ENCODE results near the gene PCDHGA6. TPM values are rescaled to one million over a fixed set of nuclear protein-coding genes. Genes with fewer than 3 reads are reported as not detected.
"Not testable (repeated sequence)": the region's sequence is repeated elsewhere in the genome, so short reads cannot be mapped to it uniquely, and the experiment has no call there.

Gene PCDHGA6
- polyA plus RNA-seq, 1 donor from 2014 or later: 0.09 TPM

- not testable (repeated sequence) for H3K27me3 ChIP-seq (ENCODE audit: insufficient read depth, low read depth, low read length); H3K9ac ChIP-seq (ENCODE audit: low read length); H3K27ac ChIP-seq (ENCODE audit: low read length); H2AFZ ChIP-seq (ENCODE audit: low read depth, low read length); H3K4me3 ChIP-seq (ENCODE audit: low read length); H3F3A ChIP-seq (ENCODE audit: insufficient read depth, low read length, poor library complexity, severe bottlenecking); H4K20me1 ChIP-seq (ENCODE audit: insufficient read depth); H3K9me2 ChIP-seq (ENCODE audit: insufficient read depth, low read length); H3K4me2 ChIP-seq (ENCODE audit: low read length); H3K79me2 ChIP-seq (replicated peaks; ENCODE audit: insufficient read depth, low read length); H3K36me3 ChIP-seq (ENCODE audit: insufficient read depth, low read length)
- H3K9me3 ChIP-seq (ENCODE audit: low read length): peaks cover 31% of the 10 kb centered on the region
Observed at GRCh38 chr5:141375444-141376155, 1.9 kb downstream of the PCDHGA6 start.

- no peak within 1 kb of the TSS for H3K27ac ChIP-seq (ENCODE audit: low read length)
- H2AFZ ChIP-seq (ENCODE audit: low read depth, low read length): no peak within 1 kb of the TSS
- peaks cover 22% of the 10 kb centered on the region for H3K9me3 ChIP-seq (ENCODE audit: low read length)
- H4K20me1 ChIP-seq (ENCODE audit: insufficient read depth): no peaks in the 10 kb centered on the region
- H3K4me2 ChIP-seq (ENCODE audit: low read length): no peak within 1 kb of the TSS
- no peaks in the 10 kb centered on the region for H3K27me3 ChIP-seq (ENCODE audit: insufficient read depth, low read depth, low read length)
- H3K9ac ChIP-seq (ENCODE audit: low read length): no peak within 1 kb of the TSS
- no peaks in the 10 kb centered on the region for H3K36me3 ChIP-seq (ENCODE audit: insufficient read depth, low read length)
- no peaks in the 10 kb centered on the region for H3F3A ChIP-seq (ENCODE audit: insufficient read depth, low read length, poor library complexity, severe bottlenecking)
- no peaks in the 10 kb centered on the region for H3K79me2 ChIP-seq (replicated peaks; ENCODE audit: insufficient read depth, low read length)
- no peak within 1 kb of the TSS for H3K4me3 ChIP-seq (ENCODE audit: low read length)
- TF ChIP-seq EP300 (conservative IDR thresholded peaks at IDR 0.05; ENCODE audit: poor library complexity, severe bottlenecking) (no peak), EZH2 (IDR thresholded peaks at IDR 0.05; ENCODE audit: borderline replicate concordance, insufficient read depth, low read length, poor library complexity, severe bottlenecking) (no peak), REST (IDR thresholded peaks at IDR 0.05; ENCODE audit: borderline replicate concordance) (no peak)
- no peaks in the 10 kb centered on the region for H3K9me2 ChIP-seq (ENCODE audit: insufficient read depth, low read length)
Observed at GRCh38 chr5:141382469-141383294, 9.0 kb downstream of the PCDHGA6 start, which contains the start of gene PCDHGA7. Gene PCDHGA7, plus strand, starts transcription at chr5:141382742. Its CDS starts 158 bp downstream, at chr5:141382900.

- Histone ChIP-seq H3K4me2 (ENCODE audit: low read length) (no peak overlapping the region), H3K27ac (ENCODE audit: low read length) (no peak overlapping the region), H3F3A (ENCODE audit: insufficient read depth, low read length, poor library complexity, severe bottlenecking) (no peaks in the 10 kb centered on the region), H4K20me1 (ENCODE audit: insufficient read depth) (no peaks in the 10 kb centered on the region), H3K9me3 (ENCODE audit: low read length) (peaks cover 22% of the 10 kb centered on the region), H3K27me3 (ENCODE audit: insufficient read depth, low read depth, low read length) (no peaks in the 10 kb centered on the region), H3K36me3 (ENCODE audit: insufficient read depth, low read length) (no peaks in the 10 kb centered on the region), H3K4me3 (ENCODE audit: low read length) (no peak overlapping the region), H2AFZ (ENCODE audit: low read depth, low read length) (no peak overlapping the region), H3K79me2 (replicated peaks; ENCODE audit: insufficient read depth, low read length) (no peaks in the 10 kb centered on the region), H3K9ac (ENCODE audit: low read length) (no peak overlapping the region), H3K9me2 (ENCODE audit: insufficient read depth, low read length) (no peaks in the 10 kb centered on the region)
- TF ChIP-seq REST (IDR thresholded peaks at IDR 0.05; ENCODE audit: borderline replicate concordance) (no peak), CTCF (IDR thresholded peaks at IDR 0.05; ENCODE audit: poor library complexity, severe bottlenecking) (no peak), SMC3 (conservative IDR thresholded peaks at IDR 0.05; ENCODE audit: poor library complexity) (no peak), MXI1 (conservative IDR thresholded peaks at IDR 0.05; ENCODE audit: poor library complexity, severe bottlenecking) (no peak), EP300 (conservative IDR thresholded peaks at IDR 0.05; ENCODE audit: poor library complexity, severe bottlenecking) (no peak), POLR2AphosphoS5 (IDR thresholded peaks at IDR 0.05) (no peak), RAD21 (conservative IDR thresholded peaks at IDR 0.05) (no peak), TAF1 (IDR thresholded peaks at IDR 0.05; ENCODE audit: low read depth) (no peak), EZH2 (IDR thresholded peaks at IDR 0.05; ENCODE audit: borderline replicate concordance, insufficient read depth, low read length, poor library complexity, severe bottlenecking) (no peak)
Observed at GRCh38 chr5:141383345-141383744, 9.7 kb downstream of the PCDHGA6 start.
